D341Med (cell line): ENCODE results near the gene CNGA3.
"Not testable (repeated sequence)": the region's sequence is repeated elsewhere in the genome, so short reads cannot be mapped to it uniquely, and the experiment has no call there.

Source experiments
- DNase-seq: peaks from one replicate; pipeline ENCODE4 v3.0.0; 2012; ENCODE audit warnings: low spot score

CNGA3 gene

GRCh38 chr2:98403878-98404277 is 57.6 kb downstream of the CNGA3 start:
- DNase-seq = no peak

GRCh38 chr2:98404556-98405250 is 58.4 kb downstream of the CNGA3 start:
- no peak for DNase-seq

- no peak for DNase-seq
These were observed 59.0 kb downstream of the CNGA3 start for GRCh38 chr2:98405301-98405700.

- DNase-seq = no peak
These were observed 61.9 kb downstream of the CNGA3 start for GRCh38 chr2:98408155-98408554.

- DNase-seq = peak; percentile 62
These were observed 66.6 kb downstream of the CNGA3 start for GRCh38 chr2:98412751-98413458.

GRCh38 chr2:98414246-98414645 is 68.0 kb downstream of the CNGA3 start:
- DNase-seq = not testable (repeated sequence)

GRCh38 chr2:98415719-98416248 is 69.5 kb downstream of the CNGA3 start:
- not testable (repeated sequence) for DNase-seq

GRCh38 chr2:98416383-98417159 is 70.3 kb downstream of the CNGA3 start:
- DNase-seq = no peak

GRCh38 chr2:98419544-98419943 is 73.3 kb downstream of the CNGA3 start:
- DNase-seq = no peak

GRCh38 chr2:98419977-98420725 is 73.9 kb downstream of the CNGA3 start:
- DNase-seq = no peak

GRCh38 chr2:98422449-98422848 is 76.2 kb downstream of the CNGA3 start:
- DNase-seq = no peak

- no peak for DNase-seq
These were observed 80.5 kb downstream of the CNGA3 start for GRCh38 chr2:98426771-98427170.

- DNase-seq = no peak
These were observed 85.9 kb downstream of the CNGA3 start for GRCh38 chr2:98432145-98432544.

- DNase-seq = no peak
These were observed 87.2 kb downstream of the CNGA3 start for GRCh38 chr2:98433363-98433964.

- no peak for DNase-seq
These were observed 88.2 kb downstream of the CNGA3 start for GRCh38 chr2:98434492-98434891.

GRCh38 chr2:98435670-98436069 is 89.4 kb downstream of the CNGA3 start:
- DNase-seq = not testable (repeated sequence)

- no peak for DNase-seq
These were observed 90.5 kb downstream of the CNGA3 start for GRCh38 chr2:98436734-98437133.

GRCh38 chr2:98438190-98439133 is 92.2 kb downstream of the CNGA3 start:
- no peak for DNase-seq

- DNase-seq = no peak
These were observed 95.6 kb downstream of the CNGA3 start for GRCh38 chr2:98441706-98442450.

GRCh38 chr2:98442488-98442887 is 96.2 kb downstream of the CNGA3 start:
- no peak for DNase-seq
